Measurements from ENCODE around the gene THADA. TPM values are rescaled to one million over a fixed set of nuclear protein-coding genes. Genes with fewer than 3 reads are reported as not detected.

Gene THADA
- total RNA-seq, 1 donor: 33.2 TPM

DNA sequence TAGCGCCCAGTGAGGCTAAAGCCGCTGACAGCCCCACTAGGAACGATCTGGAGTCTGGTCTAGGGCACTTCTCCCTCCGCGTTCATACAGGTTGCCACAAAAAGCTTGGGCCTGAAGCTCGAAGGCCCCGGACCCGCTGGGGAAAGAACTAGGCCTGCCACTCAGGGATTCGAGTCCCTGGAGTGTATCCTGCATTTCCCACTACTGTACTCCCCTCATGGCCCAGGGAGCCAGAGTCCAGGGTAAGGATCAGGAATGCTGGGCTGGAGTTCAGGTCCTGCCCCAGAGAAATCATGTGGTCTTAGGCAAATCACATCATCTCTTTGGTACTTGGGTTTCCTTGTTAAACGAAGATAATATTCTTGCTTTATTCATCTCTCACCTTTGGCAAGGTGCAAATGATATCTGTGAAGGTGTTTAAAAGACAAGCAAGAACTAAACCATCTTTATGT, 368.0 kb downstream of the THADA start:
- DNase-seq (ENCODE audit: low read depth): no peak
- TF ChIP-seq, protein P1, sequence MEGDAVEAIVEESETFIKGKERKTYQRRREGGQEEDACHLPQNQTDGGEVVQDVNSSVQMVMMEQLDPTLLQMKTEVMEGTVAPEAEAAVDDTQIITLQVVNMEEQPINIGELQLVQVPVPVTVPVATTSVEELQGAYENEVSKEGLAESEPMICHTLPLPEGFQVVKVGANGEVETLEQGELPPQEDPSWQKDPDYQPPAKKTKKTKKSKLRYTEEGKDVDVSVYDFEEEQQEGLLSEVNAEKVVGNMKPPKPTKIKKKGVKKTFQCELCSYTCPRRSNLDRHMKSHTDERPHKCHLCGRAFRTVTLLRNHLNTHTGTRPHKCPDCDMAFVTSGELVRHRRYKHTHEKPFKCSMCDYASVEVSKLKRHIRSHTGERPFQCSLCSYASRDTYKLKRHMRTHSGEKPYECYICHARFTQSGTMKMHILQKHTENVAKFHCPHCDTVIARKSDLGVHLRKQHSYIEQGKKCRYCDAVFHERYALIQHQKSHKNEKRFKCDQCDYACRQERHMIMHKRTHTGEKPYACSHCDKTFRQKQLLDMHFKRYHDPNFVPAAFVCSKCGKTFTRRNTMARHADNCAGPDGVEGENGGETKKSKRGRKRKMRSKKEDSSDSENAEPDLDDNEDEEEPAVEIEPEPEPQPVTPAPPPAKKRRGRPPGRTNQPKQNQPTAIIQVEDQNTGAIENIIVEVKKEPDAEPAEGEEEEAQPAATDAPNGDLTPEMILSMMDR (IDR thresholded peaks at IDR 0.05; ENCODE audit: insufficient read depth, low read depth, low read length): peak; percentile 42
- H3K4me3 ChIP-seq (ENCODE audit: low read depth, low read length): peak overlapping the region; percentile 76

DNA sequence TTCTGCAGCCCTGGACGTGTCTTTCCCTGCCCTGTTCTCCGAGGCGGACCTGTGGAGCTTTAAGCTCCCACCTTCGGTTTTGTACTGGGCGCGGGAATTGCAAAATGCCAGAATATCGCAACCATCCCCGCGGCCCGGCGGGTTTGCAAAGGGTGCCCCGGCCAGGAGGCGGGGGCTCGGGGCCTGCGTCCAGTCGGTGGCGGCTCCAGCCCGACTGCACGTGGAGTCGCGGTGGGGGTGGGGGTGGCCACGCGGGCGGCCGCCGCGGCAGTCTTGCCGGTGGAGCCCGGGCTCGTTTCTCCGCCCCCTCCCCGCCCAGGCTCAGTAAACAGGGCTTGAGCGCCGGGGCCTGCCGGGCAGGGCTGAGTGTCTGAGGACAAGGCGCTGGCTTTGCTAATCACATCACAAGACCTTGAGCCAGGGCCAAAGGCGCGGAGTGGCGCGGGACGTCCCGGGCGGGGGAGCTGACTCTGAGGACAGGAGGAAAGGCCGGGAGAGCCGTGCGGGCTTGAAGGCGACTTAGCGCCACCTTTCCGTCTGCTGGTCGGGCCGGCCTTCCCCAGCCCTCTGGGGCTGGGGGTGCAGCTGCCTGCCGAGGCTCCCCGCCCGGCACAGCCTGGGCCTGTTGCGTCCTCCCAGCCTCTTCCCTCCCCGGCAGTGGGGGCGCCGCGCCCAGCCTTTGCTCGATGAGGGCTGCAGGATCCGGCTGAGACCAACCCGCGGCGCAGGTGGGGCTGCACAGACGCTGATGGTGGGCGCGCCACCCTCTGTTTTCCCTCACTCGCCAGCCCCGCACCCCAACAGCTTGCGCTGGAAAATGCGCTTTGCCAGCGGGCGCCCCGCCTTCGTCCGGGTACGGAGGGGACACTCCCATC, 368.6 kb downstream of the THADA start:
- TF ChIP-seq, protein P1 (IDR thresholded peaks at IDR 0.05; ENCODE audit: insufficient read depth, low read depth, low read length): no peak
- H3K4me3 ChIP-seq (ENCODE audit: low read depth, low read length): peak overlapping the region; percentile 76
- DNase-seq (ENCODE audit: low read depth): peak; percentile 94

DNA sequence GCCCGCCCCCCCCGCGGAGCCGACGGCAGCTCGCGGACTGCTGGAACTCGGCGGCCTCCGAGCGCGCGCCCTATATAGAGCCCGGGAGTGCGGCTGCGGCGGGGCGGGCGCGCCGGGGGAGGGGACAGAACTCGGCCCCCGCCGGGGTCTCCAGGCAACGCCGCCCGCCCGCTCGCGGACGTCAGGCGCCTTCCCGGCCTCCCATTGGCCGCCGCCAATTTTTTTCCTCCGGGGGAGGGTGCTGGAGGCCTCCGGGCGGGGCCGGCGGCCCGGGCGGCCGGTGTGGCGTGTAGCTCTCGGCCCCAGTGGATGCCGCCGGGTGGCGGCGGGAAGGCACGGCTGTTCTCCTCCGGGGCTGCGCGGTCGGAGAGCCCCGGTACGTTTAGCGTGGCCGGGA, 369.3 kb downstream of the THADA start, which contains the start of gene ZFP36L2:
ZFP36L2 (minus strand) TSS at position 49 of the 397 bp plus-strand sequence. CDS start 291 bp downstream, outside the sequence.
- H3K4me3 ChIP-seq (ENCODE audit: low read depth, low read length): peak within 1 kb of the TSS; percentile 96
- TF ChIP-seq, protein P1 (IDR thresholded peaks at IDR 0.05; ENCODE audit: insufficient read depth, low read depth, low read length): peak; percentile 4
- DNase-seq (ENCODE audit: low read depth): peak; percentile 97

DNA sequence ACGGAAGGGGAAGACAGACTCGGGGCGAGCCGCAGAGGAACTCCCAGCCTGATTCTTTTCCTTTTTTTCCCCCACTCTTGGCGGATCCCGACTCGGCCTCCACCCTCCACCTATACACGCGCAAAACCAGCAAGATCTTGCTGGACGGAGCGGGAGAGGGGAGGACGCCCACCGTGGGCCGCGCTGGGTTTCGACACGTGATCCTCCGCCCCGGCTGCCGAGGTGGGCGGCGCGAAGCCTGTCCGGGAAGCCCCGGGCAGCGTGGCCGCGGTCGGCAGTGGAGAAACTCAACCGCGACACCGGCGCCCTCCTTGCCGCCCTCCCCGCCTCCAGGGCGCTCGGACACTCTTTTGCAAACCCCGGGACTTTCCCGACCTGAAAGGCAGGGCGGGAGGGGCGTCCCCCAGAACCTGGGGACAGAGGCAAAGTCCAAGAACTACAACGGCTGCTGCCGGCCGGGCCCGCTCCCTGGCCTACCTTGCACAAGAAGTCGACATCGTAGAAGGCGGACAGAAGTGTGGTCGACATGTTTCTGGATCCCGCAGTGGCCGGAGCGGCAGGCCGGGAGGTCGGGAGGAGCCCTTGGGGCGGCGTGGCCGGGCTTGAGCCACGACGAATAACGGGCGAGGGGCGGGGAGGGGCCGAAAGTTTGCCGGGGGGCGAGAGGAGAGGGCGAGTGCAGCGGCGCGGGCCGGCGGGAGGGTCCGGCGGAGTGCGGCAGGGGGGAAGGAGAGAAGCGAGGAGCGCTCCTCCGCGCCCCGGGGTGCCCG, 369.9 kb downstream of the THADA start:
- peak; percentile 69 for DNase-seq (ENCODE audit: low read depth)
- peak overlapping the region; percentile 96 for H3K4me3 ChIP-seq (ENCODE audit: low read depth, low read length)
- TF ChIP-seq, protein P1 (IDR thresholded peaks at IDR 0.05; ENCODE audit: insufficient read depth, low read depth, low read length): no peak

DNA sequence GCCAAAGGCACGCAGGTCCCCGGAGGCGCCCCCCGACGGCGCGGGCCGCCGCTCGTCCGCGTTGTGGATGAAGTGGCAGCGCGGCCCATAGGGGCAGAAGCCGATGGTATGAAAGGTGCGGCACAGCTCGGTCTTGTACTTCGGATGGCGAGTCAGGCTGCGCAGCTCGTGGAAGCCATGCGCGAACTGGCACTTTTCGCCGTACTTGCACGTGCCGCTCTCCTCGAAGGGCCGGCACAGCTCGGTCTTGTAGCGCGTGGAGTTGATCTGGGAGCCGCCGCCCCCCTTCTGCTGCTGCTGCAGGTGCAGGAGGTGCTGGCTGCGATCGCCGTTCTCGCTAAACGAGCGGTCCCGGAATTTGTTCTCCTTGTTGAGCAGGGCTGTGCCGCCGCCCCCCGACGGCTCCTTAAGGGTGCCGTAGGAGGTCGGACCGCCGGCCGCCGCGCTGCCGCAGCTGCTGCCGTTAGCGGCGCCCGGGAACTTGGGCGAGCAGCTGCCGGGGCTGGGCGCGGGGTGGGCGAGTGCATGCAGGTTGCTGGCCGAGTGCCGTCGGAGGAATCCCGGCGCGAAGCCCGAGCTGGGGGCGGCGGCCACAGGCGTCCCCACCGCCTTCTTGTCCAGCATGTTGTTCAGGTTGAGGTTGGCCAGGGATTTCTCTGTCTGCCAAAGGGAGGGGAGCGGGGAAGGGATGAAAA, 370.6 kb downstream of the THADA start:
- TF ChIP-seq, protein P1 (IDR thresholded peaks at IDR 0.05; ENCODE audit: insufficient read depth, low read depth, low read length): no peak
- H3K4me3 ChIP-seq (ENCODE audit: low read depth, low read length): peak overlapping the region; percentile 96
- peak; percentile 77 for DNase-seq (ENCODE audit: low read depth)

DNA sequence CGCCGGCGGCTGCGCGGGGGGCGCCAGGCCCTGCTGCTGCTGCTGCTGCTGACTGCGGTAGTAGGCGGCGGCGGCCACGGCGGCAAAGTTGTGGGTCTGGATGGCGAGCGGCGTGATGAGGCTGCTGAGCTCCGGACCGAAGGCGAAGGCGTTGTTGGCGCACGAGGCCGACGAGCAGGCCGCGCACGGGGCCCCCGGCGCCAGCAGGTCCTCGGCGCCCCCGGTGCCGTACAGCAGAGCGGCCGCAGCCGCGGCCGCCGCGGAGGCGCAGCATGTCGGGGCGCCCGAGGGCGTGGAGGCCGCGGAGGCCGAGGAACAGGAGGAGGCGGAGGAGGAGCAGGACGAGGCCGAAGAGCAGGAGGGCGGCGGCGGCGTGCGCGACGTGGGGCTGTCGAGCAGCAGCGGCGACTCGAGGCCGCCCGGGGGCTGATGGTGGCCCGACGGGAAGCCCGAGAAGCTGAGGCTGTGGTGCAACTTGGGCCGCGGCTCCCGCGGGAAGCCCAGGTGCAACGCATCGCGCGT, 371.2 kb downstream of the THADA start:
- DNase-seq (ENCODE audit: low read depth): peak; percentile 44
- peak overlapping the region; percentile 96 for H3K4me3 ChIP-seq (ENCODE audit: low read depth, low read length)

More for the DNA sequence above, 371.2 kb downstream of the THADA start:
- TF ChIP-seq, protein P1 (IDR thresholded peaks at IDR 0.05; ENCODE audit: insufficient read depth, low read depth, low read length): no peak

Data from fibroblast of villous mesenchyme (primary cell).